Subcutaneous preadipocyte (primary cell): Measurements from ENCODE around the gene THSD8. TPM values are rescaled to one million over a fixed set of nuclear protein-coding genes. Genes with fewer than 3 reads are reported as not detected.

Experiments used
- small RNA-seq: library from RNA; depleted of rRNA; stranded (forward); fragments of <200 nt; gene quantifications from one replicate; pipeline ENCODE3, GENCODE V24; 2012
- total RNA-seq: library from RNA; depleted of rRNA; stranded (reverse); fragments of >200 nt; gene quantifications from 2 replicates; pipeline ENCODE4 v1.2.3, GENCODE V29; 2012

Gene THSD8
- total RNA-seq = not detected in 2 replicates

GRCh38 chr19:12801466-12802266 is at the start of gene THSD8, which contains the start of gene PRDX2:
TSS of gene THSD8 (plus strand) at chr19:12802069. CDS start at chr19:12802072, 3 bp downstream.
TSS of gene PRDX2 (minus strand) at chr19:12801800. CDS start at chr19:12801261, 539 bp downstream.

GRCh38 chr19:12774588-12775555 is 27.0 kb upstream of the THSD8 start, which contains the start of gene HOOK2:
TSS of gene HOOK2 (minus strand) at chr19:12775552. CDS start at chr19:12775449, 103 bp downstream.

GRCh38 chr19:12791345-12792050 is 10.4 kb upstream of the THSD8 start, which contains the start of gene JUNB:
TSS of gene JUNB (plus strand) at chr19:12791486. CDS start at chr19:12791772, 286 bp downstream.

GRCh38 chr19:12806242-12807081 is 4.6 kb downstream of the THSD8 start, which contains the start of gene RNASEH2A:
TSS of gene RNASEH2A (plus strand) at chr19:12806584. CDS start at chr19:12806674, 90 bp downstream.

GRCh38 chr19:12834566-12834943 is 32.7 kb downstream of the THSD8 start, which contains the start of gene RTBDN:
TSS of gene RTBDN (minus strand) at chr19:12834579. CDS start at chr19:12829979, 4,600 bp downstream.

GRCh38 chr19:12838182-12838885 is 36.5 kb downstream of the THSD8 start, which contains the start of gene MAST1:
TSS of gene MAST1 (plus strand) at chr19:12838515. CDS start at chr19:12838573, 58 bp downstream.

Small RNA genes lying within 50 kb of the gene (small RNA-seq; reads per million reads assigned to genes)
- gene MIR5684 (not detected), gene MIR6794 (not detected)

Other genes starting within 250 kb of the THSD8 start
- gene ZNF490, start 191.3 kb upstream of the THSD8 start, total RNA-seq = 6.1 and 7.3 TPM in 2 replicates
- gene ZNF791, start 191.1 kb upstream of the THSD8 start, total RNA-seq = 10.3 and 12.7 TPM in 2 replicates
- 27.4 and 41.2 TPM in 2 replicates for gene MAN2B1, start 135.3 kb upstream of the THSD8 start, total RNA-seq
- 5.9 and 6.3 TPM in 2 replicates for gene WDR83, start 135.3 kb upstream of the THSD8 start, total RNA-seq
- gene DHPS, start 120.2 kb upstream of the THSD8 start, total RNA-seq = 59.2 and 60.0 TPM in 2 replicates
- not detected in 2 replicates for gene GNG14, start 114.1 kb upstream of the THSD8 start, total RNA-seq
- 18.2 and 23.5 TPM in 2 replicates for gene FBXW9, start 105.4 kb upstream of the THSD8 start, total RNA-seq
- 43.0 and 54.0 TPM in 2 replicates for gene TNPO2, start 78.1 kb upstream of the THSD8 start, total RNA-seq
- gene TRIR, start 67.4 kb upstream of the THSD8 start, total RNA-seq = 131 and 163 TPM in 2 replicates
- 92.7 and 97.0 TPM in 2 replicates for gene GET3, start 64.6 kb upstream of the THSD8 start, total RNA-seq
- gene BEST2, start 50.3 kb upstream of the THSD8 start, total RNA-seq = not detected in 2 replicates
- gene HOOK2, start 26.5 kb upstream of the THSD8 start, total RNA-seq = 6.8 and 7.7 TPM in 2 replicates
- gene JUNB, start 10.6 kb upstream of the THSD8 start, total RNA-seq = 53.4 and 101 TPM in 2 replicates
- 91.5 and 105 TPM in 2 replicates for gene PRDX2, start 269 bp upstream of the THSD8 start, total RNA-seq
- 33.6 and 41.9 TPM in 2 replicates for gene RNASEH2A, start 4.5 kb downstream of the THSD8 start, total RNA-seq
- gene RTBDN, start 32.5 kb downstream of the THSD8 start, total RNA-seq = not detected in 2 replicates
- gene MAST1, start 36.4 kb downstream of the THSD8 start, total RNA-seq = 0.20 TPM in 1 of 2 replicates, not detected in the other
- gene DNASE2, start 79.4 kb downstream of the THSD8 start, total RNA-seq = 13.5 and 14.0 TPM in 2 replicates
- 0.37 TPM in 1 of 2 replicates, not detected in the other for gene KLF1, start 85.1 kb downstream of the THSD8 start, total RNA-seq
- 28.7 and 37.8 TPM in 2 replicates for gene GCDH, start 89.1 kb downstream of the THSD8 start, total RNA-seq
- 0.20 and 0.73 TPM in 2 replicates for gene SYCE2, start 117.2 kb downstream of the THSD8 start, total RNA-seq
- gene FARSA, start 131.6 kb downstream of the THSD8 start, total RNA-seq = 73.5 and 89.5 TPM in 2 replicates
- 1,887 and 1,968 TPM in 2 replicates for gene CALR, start 136.5 kb downstream of the THSD8 start, total RNA-seq
- gene RAD23A, start 143.8 kb downstream of the THSD8 start, total RNA-seq = 121 and 125 TPM in 2 replicates
- gene GADD45GIP1, start 155.2 kb downstream of the THSD8 start, total RNA-seq = 20.5 and 21.7 TPM in 2 replicates
- not detected in 2 replicates for gene DAND5, start 167.5 kb downstream of the THSD8 start, total RNA-seq
- 66.5 and 73.9 TPM in 2 replicates for gene NFIX, start 193.4 kb downstream of the THSD8 start, total RNA-seq